HCT116 (cell line): ENCODE measurements around the gene WBP1L. TPM values are rescaled to one million over a fixed set of nuclear protein-coding genes. Genes with fewer than 3 reads are reported as not detected.

Experiments used
- ATAC-seq: fragments of 200-7000 bp; cut with Tn5 transposase; 2 replicates; pipeline ENCODE4 v1.9.1; 2020; ENCODE audit warnings: mild to moderate bottlenecking, moderate library complexity
- BruUV-seq: library from RNA; stranded (reverse); fragments of 400-500 nt; replicated peaks from 2 replicates; lab custom pipeline; 2021; lab: Mats Ljungman, UMichigan
- CTCF ChIA-PET: fragments of 300-600 bp; sonication (Branson Sonifier 250); formaldehyde crosslinking; loops from one replicate; lab custom pipeline; 2021; ENCODE audit warnings: antibody characterized with exemption; lab: Charles Lee
- POLR2A ChIA-PET: fragments of 300-600, 350-600 bp; sonication (Branson Sonifier 250); formaldehyde crosslinking; loops from one replicate; lab custom pipeline; 2021; ENCODE audit warnings: antibody characterized with exemption; lab: Charles Lee
- RAD21 ChIA-PET, 2 experiments: fragments of 300-600 bp; sonication (Branson Sonifier 250); formaldehyde crosslinking; loops; one replicate each; lab custom pipeline; 2023; ENCODE audit warnings: low total read pairs in 2 of 2; ENCODE audit not compliant: uncharacterized antibody in 2 of 2, unreplicated experiment in 2 of 2, low non-redundant PET in 1 of 2; lab: Charles Lee
- DNase-seq: peaks from one replicate; pipeline ENCODE4 v3.0.0-alpha.2; 2010; ENCODE audit warnings: low read depth, low spot score
- H2AFZ ChIP-seq: fragments of 200-600 bp; shearing (Covaris generic), sonication (generic); 2 replicates; pipeline ENCODE4 v1.6.1; 2017; ENCODE audit warnings: low read depth, mixed run types, mixed read lengths, antibody characterized with exemption, low read length; ENCODE audit not compliant: poor library complexity, severe bottlenecking
- H3K27ac ChIP-seq: 2 replicates; pipeline ENCODE4 v1.5.1; 2012; ENCODE audit warnings: low read depth, low read length
- H3K27me3 ChIP-seq: fragments of 200-600 bp; sonication (generic); 2 replicates; pipeline ENCODE4 v1.6.1; 2016; ENCODE audit warnings: mixed run types, low read length, mixed read lengths; ENCODE audit not compliant: insufficient read depth
- H3K36me3 ChIP-seq, 2 experiments: fragments of 200-500 bp in 1 of 2; fragments of 200-600 bp in 1 of 2; sonication (Bioruptor generic) in 1 of 2; sonication (generic) in 1 of 2; 2 replicates each; pipeline versions ENCODE4 v1.5.1 to v1.6.1; 2014 to 2016; ENCODE audit warnings: low read length in 2 of 2, inconsistent platforms in 1 of 2, mixed read lengths in 1 of 2, mixed run types in 1 of 2; ENCODE audit not compliant: insufficient read depth in 2 of 2, control insufficient read depth in 1 of 2
- H3K4me1 ChIP-seq, 2 experiments: fragments of 200-600 bp in 1 of 2; sonication (generic) in 1 of 2; 2 replicates each; pipeline versions ENCODE4 v1.5.1 to v1.6.1; 2012 to 2017; ENCODE audit warnings: low read length in 2 of 2, inconsistent platforms in 1 of 2, mild to moderate bottlenecking in 1 of 2, mixed read lengths in 1 of 2, mixed run types in 1 of 2, moderate library complexity in 1 of 2; ENCODE audit not compliant: insufficient read depth in 2 of 2, control insufficient read depth in 1 of 2
- H3K4me2 ChIP-seq: fragments of 200-600 bp; sonication (generic); 2 replicates; pipeline ENCODE4 v1.6.1; 2017; ENCODE audit warnings: mixed run types, low read length, mixed read lengths
- H3K4me3 ChIP-seq, 2 experiments: fragments of 200-600 bp in 1 of 2; sonication (generic) in 1 of 2; replicated peaks in 1 of 2; 2 replicates each; pipeline ENCODE4 v1.5.1; 2011 to 2016; ENCODE audit warnings: low read length in 2 of 2, control low read depth in 1 of 2, low read depth in 1 of 2, mild to moderate bottlenecking in 1 of 2, mixed read lengths in 1 of 2, mixed run types in 1 of 2
- H3K79me2 ChIP-seq: fragments of 200-600 bp; sonication (generic); 2 replicates; pipeline ENCODE4 v1.6.1; 2017; ENCODE audit warnings: mild to moderate bottlenecking, mixed run types, low read length, moderate library complexity, mixed read lengths; ENCODE audit not compliant: insufficient read depth
- H3K9ac ChIP-seq: fragments of 200-600 bp; sonication (generic); 2 replicates; pipeline ENCODE4 v1.6.1; 2016; ENCODE audit warnings: low read length, mixed read lengths
- H3K9me2 ChIP-seq: fragments of 200-600 bp; sonication (generic), shearing (Covaris generic); 2 replicates; pipeline ENCODE4 v1.6.1; 2017; ENCODE audit warnings: mixed run types, mild to moderate bottlenecking, moderate library complexity; ENCODE audit not compliant: insufficient read depth
- H3K9me3 ChIP-seq, 2 experiments: fragments of 200-500 bp in 1 of 2; fragments of 200-600 bp in 1 of 2; sonication (Bioruptor generic) in 1 of 2; sonication (generic) in 1 of 2; 2 replicates each; pipeline ENCODE4 v1.6.1; 2014 to 2017; ENCODE audit warnings: low read length in 2 of 2, mixed read lengths in 2 of 2, inconsistent platforms in 1 of 2, low read depth in 1 of 2, mild to moderate bottlenecking in 1 of 2, mixed run types in 1 of 2, moderate library complexity in 1 of 2; ENCODE audit not compliant: control insufficient read depth in 1 of 2, insufficient read depth in 1 of 2
- H4K20me1 ChIP-seq: fragments of 200-600 bp; sonication (generic), shearing (Covaris generic); 2 replicates; pipeline ENCODE4 v1.6.1; 2017; ENCODE audit warnings: mixed run types, mild to moderate bottlenecking, moderate library complexity; ENCODE audit not compliant: insufficient read depth
- EGR1 ChIP-seq: IDR thresholded peaks from 2 replicates; pipeline ENCODE4 v1.6.1; 2012; ENCODE audit warnings: low read depth
- EZH2phosphoT487 ChIP-seq: fragments of 200-600 bp; IDR thresholded peaks from 2 replicates; pipeline ENCODE4 v1.6.1; 2018; ENCODE audit warnings: antibody characterized with exemption, borderline replicate concordance
- JUND ChIP-seq: IDR thresholded peaks from 2 replicates; pipeline ENCODE4 v1.6.1; 2012
- RAD21 ChIP-seq: IDR thresholded peaks from 2 replicates; pipeline ENCODE4 v1.6.1; 2012; ENCODE audit warnings: low read depth, mild to moderate bottlenecking
- SP1 ChIP-seq: IDR thresholded peaks from 2 replicates; pipeline ENCODE4 v1.6.1; 2012; ENCODE audit warnings: low read depth
- TCF7L2 ChIP-seq: IDR thresholded peaks from 2 replicates; pipeline ENCODE4 v1.7.0; 2011; ENCODE audit warnings: borderline replicate concordance, inconsistent platforms; ENCODE audit not compliant: insufficient read depth, insufficient read length; ENCODE audit errors: extremely low read depth
- ZFX ChIP-seq: fragments of 450-650 bp; IDR thresholded peaks from 2 replicates; pipeline ENCODE4 v1.6.1; 2017
- ZNF274 ChIP-seq: fragments of 200-500 bp; sonication (Bioruptor generic); IDR thresholded peaks from 2 replicates; pipeline ENCODE4 v1.6.1; 2014; ENCODE audit warnings: mild to moderate bottlenecking, low read depth, low read length, inconsistent platforms
- intact Hi-C: fragments of 100-400 bp; cut with micrococcal nuclease; formaldehyde crosslinking; loops from 2 replicates; pipeline ENCODE4 v1.10.0; 2022
- total RNA-seq: library from RNA; stranded (reverse); gene quantifications from one replicate; pipeline ENCODE4 v1.2.1, GENCODE V29; 2021; ENCODE audit not compliant: unreplicated experiment
- TF ChIP-seq, protein P1 (sequence below), 3 experiments: fragments of 200-600 bp in 1 of 3; sonication (generic) in 1 of 3; IDR thresholded peaks in 2 of 3; conservative IDR thresholded peaks in 1 of 3; 2 replicates each; pipeline ENCODE4 v1.5.1; 2012 to 2017; ENCODE audit warnings: low read depth in 2 of 3, low read length in 2 of 3, antibody characterized with exemption in 1 of 3, borderline replicate concordance in 1 of 3, control low read depth in 1 of 3, mild to moderate bottlenecking in 1 of 3, mixed read lengths in 1 of 3, mixed run types in 1 of 3, moderate library complexity in 1 of 3; ENCODE audit not compliant: insufficient read depth in 1 of 3
- TF ChIP-seq, protein P2 (sequence below): IDR thresholded peaks from 2 replicates; pipeline ENCODE4 v1.6.1; 2012
- TF ChIP-seq, protein P3 (sequence below): IDR thresholded peaks from 2 replicates; pipeline ENCODE4 v1.6.1; 2012; ENCODE audit warnings: low read depth
- TF ChIP-seq, protein P4 (sequence below): IDR thresholded peaks from 2 replicates; pipeline ENCODE4 v1.6.1; 2012

WBP1L gene
- total RNA-seq, 1 experiment from 2014 or later = 25.2 TPM

DNA sequence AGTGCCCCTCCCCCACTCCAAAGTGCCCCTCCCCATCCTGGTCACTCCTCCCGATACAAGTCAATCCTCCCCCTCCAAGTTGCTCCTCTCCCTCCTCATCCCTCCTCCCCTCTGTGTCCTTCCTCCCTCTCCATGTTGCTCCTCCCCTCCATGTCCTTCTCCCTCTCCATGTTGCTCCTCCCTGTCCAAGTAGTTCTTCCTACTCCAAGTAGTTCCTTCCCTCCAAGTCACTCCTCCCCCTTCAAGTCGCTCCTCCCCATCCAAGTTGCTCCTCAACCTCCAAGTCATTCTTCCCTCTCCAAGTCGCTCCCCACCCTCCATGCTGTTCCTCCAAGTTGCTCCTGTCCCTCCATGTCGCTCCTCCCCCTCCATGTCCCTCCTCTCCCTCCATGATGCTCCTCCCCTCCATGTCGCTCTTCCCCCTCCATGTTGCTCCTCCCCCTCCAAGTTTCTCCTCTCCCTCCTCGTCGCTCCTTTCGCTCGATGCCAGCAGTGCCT lies 8.6 kb upstream of the WBP1L start:
- DNase-seq (no peak), ATAC-seq (peak; percentile 79)
- ChIA-PET POLR2A (interaction anchor here (1.1 to 1.9 kb wide), 2 partner anchors 8 to 20 kb away, joined by 3 to 4 read pairs; partner anchors contain the start of genes ARL3, SFXN2 and WBP1L), CTCF (no interaction called here), RAD21 (no interaction called here)
- Histone ChIP-seq H3K4me3 (no peak overlapping the region), H3K9ac (no peak overlapping the region), H2AFZ (no peak overlapping the region), H3K4me1 (peaks cover 0 to 6% of the 10 kb centered on the region in 2 experiments; a peak in 2 of 4 replicates), H3K79me2 (no peaks in the 10 kb centered on the region), H3K27me3 (no peaks in the 10 kb centered on the region), H3K4me2 (peak overlapping the region; percentile 5; the same call in 1 of the 2 replicates), H3K9me3 (no peaks in the 10 kb centered on the region), H4K20me1 (no peaks in the 10 kb centered on the region), H3K36me3 (peaks cover 8 to 14% of the 10 kb centered on the region in 2 experiments; a peak in 2 of 4 replicates), H3K9me2 (no peaks in the 10 kb centered on the region), H3K27ac (no peak overlapping the region)
- intact Hi-C loops = loop anchor here (10.0 kb wide), 1 partner anchor 750 kb away; no protein-coding TSS in a partner anchor
- BruUV-seq = no TSS peak
- TF ChIP-seq ZNF274 (no peak), TCF7L2 (no peak), JUND (no peak), RAD21 (no peak), EGR1 (no peak), EZH2phosphoT487 (no peak), SP1 (no peak), ZFX (no peak)
- TF ChIP-seq, protein P1, sequence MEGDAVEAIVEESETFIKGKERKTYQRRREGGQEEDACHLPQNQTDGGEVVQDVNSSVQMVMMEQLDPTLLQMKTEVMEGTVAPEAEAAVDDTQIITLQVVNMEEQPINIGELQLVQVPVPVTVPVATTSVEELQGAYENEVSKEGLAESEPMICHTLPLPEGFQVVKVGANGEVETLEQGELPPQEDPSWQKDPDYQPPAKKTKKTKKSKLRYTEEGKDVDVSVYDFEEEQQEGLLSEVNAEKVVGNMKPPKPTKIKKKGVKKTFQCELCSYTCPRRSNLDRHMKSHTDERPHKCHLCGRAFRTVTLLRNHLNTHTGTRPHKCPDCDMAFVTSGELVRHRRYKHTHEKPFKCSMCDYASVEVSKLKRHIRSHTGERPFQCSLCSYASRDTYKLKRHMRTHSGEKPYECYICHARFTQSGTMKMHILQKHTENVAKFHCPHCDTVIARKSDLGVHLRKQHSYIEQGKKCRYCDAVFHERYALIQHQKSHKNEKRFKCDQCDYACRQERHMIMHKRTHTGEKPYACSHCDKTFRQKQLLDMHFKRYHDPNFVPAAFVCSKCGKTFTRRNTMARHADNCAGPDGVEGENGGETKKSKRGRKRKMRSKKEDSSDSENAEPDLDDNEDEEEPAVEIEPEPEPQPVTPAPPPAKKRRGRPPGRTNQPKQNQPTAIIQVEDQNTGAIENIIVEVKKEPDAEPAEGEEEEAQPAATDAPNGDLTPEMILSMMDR (IDR thresholded peaks at IDR 0.05 in 2 of 3, conservative IDR thresholded peaks at IDR 0.05 in 1 of 3; ENCODE audit: borderline replicate concordance in 1 of 3, insufficient read depth in 1 of 3, low read depth in 2 of 3, low read length in 2 of 3) = no peak
- TF ChIP-seq, protein P2, sequence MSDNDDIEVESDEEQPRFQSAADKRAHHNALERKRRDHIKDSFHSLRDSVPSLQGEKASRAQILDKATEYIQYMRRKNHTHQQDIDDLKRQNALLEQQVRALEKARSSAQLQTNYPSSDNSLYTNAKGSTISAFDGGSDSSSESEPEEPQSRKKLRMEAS = no peak
- TF ChIP-seq, protein P3, sequence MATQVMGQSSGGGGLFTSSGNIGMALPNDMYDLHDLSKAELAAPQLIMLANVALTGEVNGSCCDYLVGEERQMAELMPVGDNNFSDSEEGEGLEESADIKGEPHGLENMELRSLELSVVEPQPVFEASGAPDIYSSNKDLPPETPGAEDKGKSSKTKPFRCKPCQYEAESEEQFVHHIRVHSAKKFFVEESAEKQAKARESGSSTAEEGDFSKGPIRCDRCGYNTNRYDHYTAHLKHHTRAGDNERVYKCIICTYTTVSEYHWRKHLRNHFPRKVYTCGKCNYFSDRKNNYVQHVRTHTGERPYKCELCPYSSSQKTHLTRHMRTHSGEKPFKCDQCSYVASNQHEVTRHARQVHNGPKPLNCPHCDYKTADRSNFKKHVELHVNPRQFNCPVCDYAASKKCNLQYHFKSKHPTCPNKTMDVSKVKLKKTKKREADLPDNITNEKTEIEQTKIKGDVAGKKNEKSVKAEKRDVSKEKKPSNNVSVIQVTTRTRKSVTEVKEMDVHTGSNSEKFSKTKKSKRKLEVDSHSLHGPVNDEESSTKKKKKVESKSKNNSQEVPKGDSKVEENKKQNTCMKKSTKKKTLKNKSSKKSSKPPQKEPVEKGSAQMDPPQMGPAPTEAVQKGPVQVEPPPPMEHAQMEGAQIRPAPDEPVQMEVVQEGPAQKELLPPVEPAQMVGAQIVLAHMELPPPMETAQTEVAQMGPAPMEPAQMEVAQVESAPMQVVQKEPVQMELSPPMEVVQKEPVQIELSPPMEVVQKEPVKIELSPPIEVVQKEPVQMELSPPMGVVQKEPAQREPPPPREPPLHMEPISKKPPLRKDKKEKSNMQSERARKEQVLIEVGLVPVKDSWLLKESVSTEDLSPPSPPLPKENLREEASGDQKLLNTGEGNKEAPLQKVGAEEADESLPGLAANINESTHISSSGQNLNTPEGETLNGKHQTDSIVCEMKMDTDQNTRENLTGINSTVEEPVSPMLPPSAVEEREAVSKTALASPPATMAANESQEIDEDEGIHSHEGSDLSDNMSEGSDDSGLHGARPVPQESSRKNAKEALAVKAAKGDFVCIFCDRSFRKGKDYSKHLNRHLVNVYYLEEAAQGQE = no peak
- TF ChIP-seq, protein P4, sequence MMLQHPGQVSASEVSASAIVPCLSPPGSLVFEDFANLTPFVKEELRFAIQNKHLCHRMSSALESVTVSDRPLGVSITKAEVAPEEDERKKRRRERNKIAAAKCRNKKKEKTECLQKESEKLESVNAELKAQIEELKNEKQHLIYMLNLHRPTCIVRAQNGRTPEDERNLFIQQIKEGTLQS = no peak
